IPS DF 6.9 (cell line): Measurements from ENCODE around the gene ICAM4.

Experiments
- DNase-seq: peaks from one replicate; pipeline ENCODE4 v3.0.0-alpha.2; 2013; ENCODE audit warnings: low read depth, low spot score
- H3K27ac ChIP-seq: one replicate; pipeline ENCODE4 v1.5.1; 2013; ENCODE audit warnings: low read length, control low read depth
- H3K27me3 ChIP-seq: 2 replicates; pipeline ENCODE4 v1.6.1; 2013; ENCODE audit warnings: mild to moderate bottlenecking, low read length; ENCODE audit not compliant: control insufficient read depth, insufficient read depth
- H3K36me3 ChIP-seq: 2 replicates; pipeline ENCODE4 v1.6.1; 2013; ENCODE audit warnings: low read length; ENCODE audit not compliant: control insufficient read depth, insufficient read depth
- H3K4me1 ChIP-seq: 2 replicates; pipeline ENCODE4 v1.6.1; 2013; ENCODE audit warnings: low read length; ENCODE audit not compliant: control insufficient read depth, insufficient read depth
- H3K4me3 ChIP-seq: 2 replicates; pipeline ENCODE4 v1.5.1; 2013; ENCODE audit warnings: mild to moderate bottlenecking, low read length
- H3K9me3 ChIP-seq: 2 replicates; pipeline ENCODE4 v1.6.1; 2013; ENCODE audit warnings: low read length, inconsistent platforms; ENCODE audit not compliant: control insufficient read depth, insufficient read depth
- WGBS: extraction: QIAGEN DNeasy Blood & Tissue Kit; methylation state at CpG from one replicate; pipeline ENCODE4 v1.1.7; 2013; ENCODE audit warnings: mixed read lengths, missing lambda C conversion rate; ENCODE audit not compliant: insufficient read length, insufficient coverage; 5-methylcytosine and 5-hydroxymethylcytosine counted together

The ICAM4 gene

DNA sequence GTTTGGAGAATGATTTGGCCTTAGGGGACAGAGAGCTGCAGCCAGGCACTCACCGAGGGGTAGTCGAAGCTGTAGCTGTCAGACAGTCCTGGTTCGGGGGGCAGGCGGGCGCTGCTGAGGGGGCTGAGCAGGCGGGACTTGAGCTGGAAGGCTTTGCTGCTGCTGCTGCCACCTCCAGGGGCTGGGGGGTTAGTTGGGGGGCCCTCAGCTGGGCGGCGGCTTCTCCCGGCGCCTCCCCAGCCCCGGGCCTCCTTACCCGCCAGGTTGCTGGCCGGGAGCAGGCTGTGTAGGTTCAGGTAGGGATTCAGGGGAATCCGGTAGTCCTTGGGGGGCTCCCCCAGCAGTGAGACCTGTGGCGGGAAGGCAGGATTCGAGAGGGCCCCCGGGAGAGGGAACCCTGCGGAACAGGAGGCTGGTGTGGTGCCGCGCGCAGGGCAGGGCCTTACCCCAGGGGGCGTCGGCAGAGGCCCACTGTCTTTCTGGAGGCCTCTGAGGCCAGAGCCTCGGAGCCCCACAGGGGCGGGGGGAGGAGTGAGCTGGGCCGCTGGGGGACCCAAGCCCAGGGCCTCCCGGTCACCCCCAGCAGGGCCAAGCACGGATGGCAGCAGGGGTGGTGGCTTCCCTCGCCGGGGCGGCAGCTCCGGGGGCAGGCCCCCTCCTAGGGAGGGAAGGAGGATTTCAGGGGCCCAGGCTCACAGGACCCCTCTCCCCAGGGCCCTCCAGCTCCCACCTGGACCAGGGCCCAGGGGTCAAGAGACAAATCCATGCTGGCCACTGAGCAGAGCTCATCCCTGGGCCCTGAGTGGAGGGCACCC, 34.1 kb downstream of the ICAM4 start:
- H3K4me1 ChIP-seq = 0 out of 2 replicates have a peak, but pooled peaks cover 3% of the 10 kb centered on the region

GRCh38 chr19:10321417-10321797, 34.7 kb downstream of the ICAM4 start:
- Histone ChIP-seq H3K4me3 (no peak overlapping the region), H3K36me3 (peaks cover 35% of the 10 kb centered on the region), H3K9me3 (no peaks in the 10 kb centered on the region), H3K27me3 (no peaks in the 10 kb centered on the region), H3K4me1 (no peaks in the 10 kb centered on the region), H3K27ac (no peak overlapping the region)
- no peak for DNase-seq
- WGBS = no CpG with 5 or more reads among the region's 11 CpGs

More for the DNA sequence above, 34.1 kb downstream of the ICAM4 start:
- peaks cover 35% of the 10 kb centered on the region for H3K36me3 ChIP-seq
- no CpG with 5 or more reads among the region's 32 CpGs for WGBS
- H3K27ac ChIP-seq = no peak overlapping the region
- H3K4me3 ChIP-seq = no peak overlapping the region
- H3K9me3 ChIP-seq = no peaks in the 10 kb centered on the region
- no peaks in the 10 kb centered on the region for H3K27me3 ChIP-seq
- no peak for DNase-seq

GRCh38 chr19:10321874-10322835, 35.4 kb downstream of the ICAM4 start:
- H3K27me3 ChIP-seq = no peaks in the 10 kb centered on the region
- no peaks in the 10 kb centered on the region for H3K9me3 ChIP-seq
- no peak overlapping the region for H3K4me3 ChIP-seq
- no peaks in the 10 kb centered on the region for H3K4me1 ChIP-seq
- H3K27ac ChIP-seq = no peak overlapping the region
- peaks cover 38% of the 10 kb centered on the region for H3K36me3 ChIP-seq
- WGBS = no CpG with 5 or more reads among the region's 19 CpGs
- DNase-seq = no peak

GRCh38 chr19:10325732-10326131, 39.0 kb downstream of the ICAM4 start:
- Histone ChIP-seq H3K4me1 (no peaks in the 10 kb centered on the region), H3K9me3 (no peaks in the 10 kb centered on the region), H3K27me3 (no peaks in the 10 kb centered on the region), H3K36me3 (peaks cover 56% of the 10 kb centered on the region), H3K4me3 (no peak overlapping the region), H3K27ac (no peak overlapping the region)
- DNase-seq = no peak
- no CpG with 5 or more reads among the region's 8 CpGs for WGBS

DNA sequence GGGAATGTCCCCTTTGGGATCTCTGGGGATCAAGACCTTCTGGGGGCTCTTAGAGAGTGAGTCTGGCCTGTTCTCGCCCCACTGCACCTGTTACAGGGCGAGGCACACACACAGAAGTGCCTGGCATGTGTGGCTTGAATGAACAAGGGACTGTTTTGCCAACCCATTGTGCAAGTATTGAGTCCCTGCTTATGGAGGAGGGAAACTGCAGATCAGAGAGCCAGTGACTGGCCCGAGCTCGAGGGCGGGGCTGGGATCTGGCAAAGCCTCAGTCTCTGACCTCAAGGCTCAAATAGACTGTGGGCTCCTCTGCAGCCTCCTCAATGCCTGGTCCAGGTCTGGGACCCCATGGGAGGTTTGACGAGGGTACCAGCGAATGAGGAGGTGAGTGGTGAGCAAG, 41.0 kb downstream of the ICAM4 start:
- H3K27ac ChIP-seq = no peak overlapping the region
- no peaks in the 10 kb centered on the region for H3K9me3 ChIP-seq
- no peaks in the 10 kb centered on the region for H3K27me3 ChIP-seq
- peaks cover 40% of the 10 kb centered on the region for H3K36me3 ChIP-seq
- WGBS = no CpG with 5 or more reads among the region's 7 CpGs
- no peak overlapping the region for H3K4me3 ChIP-seq
- H3K4me1 ChIP-seq = peaks cover 3% of the 10 kb centered on the region; the same call in 1 of the 2 replicates
- no peak for DNase-seq

GRCh38 chr19:10328558-10329429, 42.0 kb downstream of the ICAM4 start:
- Histone ChIP-seq H3K27ac (no peak overlapping the region), H3K9me3 (no peaks in the 10 kb centered on the region), H3K4me1 (peaks cover 3% of the 10 kb centered on the region; the same call in 1 of the 2 replicates), H3K27me3 (no peaks in the 10 kb centered on the region), H3K36me3 (peaks cover 30% of the 10 kb centered on the region), H3K4me3 (no peak overlapping the region)
- DNase-seq = no peak
- no CpG with 5 or more reads among the region's 41 CpGs for WGBS

- H3K27me3 ChIP-seq = no peaks in the 10 kb centered on the region
- H3K9me3 ChIP-seq = no peaks in the 10 kb centered on the region
- H3K27ac ChIP-seq = no peak overlapping the region
- DNase-seq = no peak
- H3K4me3 ChIP-seq = no peak overlapping the region
- no CpG with 5 or more reads among the region's 13 CpGs for WGBS
- peaks cover 30% of the 10 kb centered on the region for H3K36me3 ChIP-seq
- peaks cover 4% of the 10 kb centered on the region; the same call in 1 of the 2 replicates for H3K4me1 ChIP-seq
Observed at GRCh38 chr19:10329555-10329954, 42.8 kb downstream of the ICAM4 start.

- DNase-seq = no peak
- Histone ChIP-seq H3K4me3 (peak overlapping the region; percentile 95; the same call in 1 of the 2 replicates), H3K27me3 (no peaks in the 10 kb centered on the region), H3K9me3 (no peaks in the 10 kb centered on the region), H3K4me1 (peaks cover 6% of the 10 kb centered on the region), H3K27ac (no peak overlapping the region), H3K36me3 (peaks cover 26% of the 10 kb centered on the region)
- WGBS = no CpG with 5 or more reads among the region's 18 CpGs
Observed at GRCh38 chr19:10332158-10332964, 45.6 kb downstream of the ICAM4 start.

DNA sequence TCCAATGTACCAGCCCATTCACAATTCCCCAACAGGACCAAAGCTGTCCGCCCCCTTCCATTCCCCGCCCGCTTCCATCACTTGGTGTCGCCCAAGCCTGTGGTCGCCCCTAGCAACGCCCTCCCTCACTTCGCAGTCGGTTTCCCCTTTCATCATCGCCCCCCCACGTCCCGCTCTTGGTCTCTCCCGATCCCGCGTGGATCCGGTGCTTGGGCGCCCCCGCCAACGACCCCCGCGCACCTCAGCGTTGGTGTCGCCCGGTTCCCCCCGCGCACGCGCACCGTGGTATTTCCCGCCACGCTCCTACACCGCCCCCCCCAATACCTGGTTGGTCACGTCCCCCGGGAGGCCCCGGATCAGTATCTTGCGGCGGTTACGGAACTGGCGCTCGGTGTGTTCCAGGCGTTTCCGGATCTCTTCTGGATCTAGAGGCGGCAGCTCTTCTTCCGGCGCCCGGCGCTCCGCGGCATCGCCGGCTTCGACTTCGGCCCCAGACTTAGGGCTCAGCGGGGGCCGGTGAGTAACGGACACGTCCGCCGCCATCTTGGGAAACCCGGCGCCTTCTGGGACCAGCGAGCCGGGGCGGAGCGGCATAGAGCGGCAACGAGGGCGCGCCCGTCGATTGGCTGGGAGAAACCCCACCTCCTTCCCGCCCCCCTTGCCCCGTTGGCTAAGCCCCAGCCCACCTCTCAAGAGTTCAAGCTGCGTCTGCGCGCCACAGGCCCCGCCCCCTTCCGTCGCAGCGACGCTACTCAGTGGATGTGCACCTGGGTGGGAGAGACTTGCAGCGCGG, 46.4 kb downstream of the ICAM4 start, which contains the start of gene RAVER1:
TSS of gene RAVER1 (minus strand) at position 565 of the 793 bp plus-strand sequence. CDS start at position 543, 22 bp downstream.
- Histone ChIP-seq H3K9me3 (no peaks in the 10 kb centered on the region), H3K4me1 (peaks cover 6% of the 10 kb centered on the region), H3K4me3 (peak within 1 kb of the TSS; percentile 95), H3K27me3 (no peaks in the 10 kb centered on the region), H3K36me3 (peaks cover 18% of the 10 kb centered on the region), H3K27ac (no peak within 1 kb of the TSS)
- no CpG with 5 or more reads among the region's 82 CpGs for WGBS
- DNase-seq = peak; percentile 85
